PC-3 (cell line): Measurements from ENCODE around the gene SPDYE3.
"Not testable (repeated sequence)": the region's sequence is repeated elsewhere in the genome, so short reads cannot be mapped to it uniquely, and the experiment has no call there.

Experiments
- CTCF ChIP-seq: fragments of 300-600 bp; sonication (generic); conservative IDR thresholded peaks from 2 replicates; pipeline ENCODE4 v1.5.1; 2017; ENCODE audit warnings: antibody characterized with exemption, low read depth, mild to moderate bottlenecking, low read length
- EZH2 ChIP-seq: fragments of 300-600 bp; sonication (generic); IDR thresholded peaks from one replicate; pipeline ENCODE4 v1.6.1; 2017; ENCODE audit warnings: antibody characterized with exemption, mild to moderate bottlenecking, low read length; ENCODE audit not compliant: unreplicated experiment
- EZH2phosphoT487 ChIP-seq: fragments of 300-600 bp; sonication (generic); IDR thresholded peaks from 2 replicates; pipeline ENCODE4 v1.6.1; 2018; ENCODE audit warnings: mild to moderate bottlenecking, antibody characterized with exemption, low read length, borderline replicate concordance

GRCh38 chr7:100298632-100298895 is 8.9 kb upstream of the SPDYE3 start:
- TF ChIP-seq EZH2phosphoT487, CTCF, EZH2: not testable (repeated sequence)
